Thyroid gland (tissue), 4 donors: ENCODE results near the gene KCNH6. TPM values are rescaled to one million over a fixed set of nuclear protein-coding genes. Genes with fewer than 3 reads are reported as not detected.

Experiments
- DNase-seq, 2 donors: peaks; one replicate each; pipeline ENCODE4 v3.0.0-alpha.2; 2019
- H3K27ac ChIP-seq, 3 donors: fragments of 200-600 bp; sonication (generic); 1 replicate in 2 of 3; 2 replicates in 1 of 3; pipeline ENCODE4 v1.5.1; 2016 to 2019; ENCODE audit warnings: mild to moderate bottlenecking in 1 of 3, moderate library complexity in 1 of 3
- H3K27me3 ChIP-seq: fragments of 200-600 bp; sonication (generic); one replicate; pipeline ENCODE4 v1.5.1; 2019
- H3K36me3 ChIP-seq, 2 donors: fragments of 200-600 bp; sonication (generic); one replicate each; pipeline ENCODE4 v1.5.1; 2016 to 2019
- H3K4me1 ChIP-seq, 2 donors: fragments of 200-600 bp; sonication (generic); one replicate each; pipeline ENCODE4 v1.5.1; 2017 to 2019
- H3K4me3 ChIP-seq, 3 donors: fragments of 200-600 bp; sonication (generic); replicated peaks in 1 of 3; 1 replicate in 2 of 3; 2 replicates in 1 of 3; pipeline ENCODE4 v1.5.1; 2016; ENCODE audit warnings: mild to moderate bottlenecking in 1 of 3
- H3K9me3 ChIP-seq: fragments of 200-600 bp; sonication (generic); one replicate; pipeline ENCODE4 v1.5.1; 2017
- POLR2A ChIP-seq, 2 donors: fragments of 450-650 bp; IDR thresholded peaks; one replicate each; pipeline ENCODE4 v1.6.1; 2017; ENCODE audit warnings: antibody characterized with exemption in 2 of 2, mild to moderate bottlenecking in 2 of 2, moderate library complexity in 1 of 2
- WGBS, 2 donors: methylation state at CpG; one replicate each; pipeline ENCODE4 v1.1.5; 2017; 5-methylcytosine and 5-hydroxymethylcytosine counted together
- intact Hi-C: fragments of 100-400 bp; cut with DNase I; formaldehyde crosslinking; loops from one replicate; pipeline ENCODE4 v1.15.1; 2023
- total RNA-seq, 4 donors: library from RNA; depleted of rRNA; stranded (reverse); fragments of >200 nt; gene quantifications; one replicate each; pipeline ENCODE4 v1.2.3, GENCODE V29; 2016
- TF ChIP-seq, protein P1 (sequence below), 6 experiments: fragments of 200-600 bp in 3 of 6; fragments of 450-650 bp in 3 of 6; sonication (generic) in 3 of 6; IDR thresholded peaks; one replicate each; pipeline ENCODE4 v1.5.1; 2016 to 2019; ENCODE audit warnings: antibody characterized with exemption in 6 of 6, mild to moderate bottlenecking in 2 of 6, inconsistent platforms in 1 of 6, moderate library complexity in 1 of 6

The KCNH6 gene
- total RNA-seq, 4 donors from 2014 or later: 0.67 TPM; not detected in 3

DNA sequence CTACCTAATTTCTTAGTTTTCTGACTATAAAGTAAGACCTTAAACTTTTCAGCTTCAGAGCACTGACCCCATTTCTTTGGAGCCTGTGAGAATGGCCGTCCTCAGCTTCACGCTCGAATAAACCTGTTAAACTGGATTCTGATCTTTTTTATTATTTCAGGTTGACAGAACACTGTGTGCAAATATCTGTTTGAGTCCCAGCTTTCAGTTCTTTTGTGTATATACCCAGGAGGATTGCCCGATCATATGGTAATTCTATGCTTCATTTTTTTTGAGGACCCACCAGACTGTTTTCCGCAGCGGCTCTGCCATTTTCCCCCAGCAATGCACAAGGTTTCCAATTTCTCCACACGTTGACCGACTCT is 19.8 kb upstream of the KCNH6 start:
- Histone ChIP-seq H3K36me3 (no peaks in the 10 kb centered on the region), H3K4me3 (no peak overlapping the region), H3K4me1 (peaks cover 0 to 3% of the 10 kb centered on the region in 2 donors), H3K27me3 (no peaks in the 10 kb centered on the region), H3K27ac (no peak overlapping the region), H3K9me3 (no peaks in the 10 kb centered on the region)
- no peak for DNase-seq
- TF ChIP-seq POLR2A (IDR thresholded peaks at IDR 0.05): no peak
- TF ChIP-seq, protein P1, sequence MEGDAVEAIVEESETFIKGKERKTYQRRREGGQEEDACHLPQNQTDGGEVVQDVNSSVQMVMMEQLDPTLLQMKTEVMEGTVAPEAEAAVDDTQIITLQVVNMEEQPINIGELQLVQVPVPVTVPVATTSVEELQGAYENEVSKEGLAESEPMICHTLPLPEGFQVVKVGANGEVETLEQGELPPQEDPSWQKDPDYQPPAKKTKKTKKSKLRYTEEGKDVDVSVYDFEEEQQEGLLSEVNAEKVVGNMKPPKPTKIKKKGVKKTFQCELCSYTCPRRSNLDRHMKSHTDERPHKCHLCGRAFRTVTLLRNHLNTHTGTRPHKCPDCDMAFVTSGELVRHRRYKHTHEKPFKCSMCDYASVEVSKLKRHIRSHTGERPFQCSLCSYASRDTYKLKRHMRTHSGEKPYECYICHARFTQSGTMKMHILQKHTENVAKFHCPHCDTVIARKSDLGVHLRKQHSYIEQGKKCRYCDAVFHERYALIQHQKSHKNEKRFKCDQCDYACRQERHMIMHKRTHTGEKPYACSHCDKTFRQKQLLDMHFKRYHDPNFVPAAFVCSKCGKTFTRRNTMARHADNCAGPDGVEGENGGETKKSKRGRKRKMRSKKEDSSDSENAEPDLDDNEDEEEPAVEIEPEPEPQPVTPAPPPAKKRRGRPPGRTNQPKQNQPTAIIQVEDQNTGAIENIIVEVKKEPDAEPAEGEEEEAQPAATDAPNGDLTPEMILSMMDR (IDR thresholded peaks at IDR 0.05): no peak
- WGBS, 2 donors: 52 to 57% methylated on average over 8 of the region's 8 CpGs
- intact Hi-C loops: no loop called here

DNA sequence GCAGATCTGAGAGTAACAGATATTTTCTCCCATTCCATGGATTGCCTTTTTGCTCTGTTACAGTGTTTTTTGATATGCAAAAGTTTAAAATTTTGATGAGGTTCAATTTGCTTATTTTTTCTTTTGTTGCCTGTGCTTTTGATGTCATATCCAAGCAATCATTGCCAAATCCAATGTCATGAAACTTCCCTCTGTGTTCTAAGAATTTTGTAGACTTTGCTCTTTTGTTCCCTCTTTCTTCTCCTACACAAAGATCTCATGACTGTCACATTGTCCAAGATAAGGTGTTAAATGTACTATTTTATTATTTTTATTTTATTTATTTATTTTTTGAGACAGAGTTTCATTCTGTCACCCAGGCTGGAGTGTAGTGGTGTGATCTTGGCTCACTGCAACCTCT is 18.9 kb upstream of the KCNH6 start:
- Histone ChIP-seq H3K4me1 (peaks cover 0 to 3% of the 10 kb centered on the region in 2 donors), H3K4me3 (no peak overlapping the region), H3K27ac (no peak overlapping the region), H3K27me3 (no peaks in the 10 kb centered on the region), H3K9me3 (no peaks in the 10 kb centered on the region), H3K36me3 (no peaks in the 10 kb centered on the region)
- intact Hi-C loops: no loop called here
- no peak for DNase-seq
- TF ChIP-seq POLR2A (IDR thresholded peaks at IDR 0.05): no peak
- TF ChIP-seq, protein P1 (IDR thresholded peaks at IDR 0.05): no peak

DNA sequence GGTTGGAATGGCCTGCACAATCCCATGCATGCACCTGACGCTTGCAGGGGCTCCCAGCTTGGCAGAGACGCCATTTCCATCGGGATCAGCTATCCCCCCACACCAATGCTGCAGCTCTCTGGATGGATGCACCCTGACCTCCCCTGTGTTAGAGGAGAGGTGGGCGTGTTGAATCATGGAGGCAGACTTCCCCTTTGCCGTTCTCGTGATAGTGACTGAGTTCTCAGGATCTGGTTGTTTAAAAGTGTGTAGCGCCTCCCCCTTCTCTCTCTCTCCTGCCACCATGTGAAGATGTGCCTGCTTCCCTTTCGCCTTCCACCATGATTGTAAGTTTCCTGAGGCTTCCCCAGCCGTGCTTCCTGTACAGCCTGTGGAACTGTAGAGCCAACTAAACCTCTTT is 17.8 kb upstream of the KCNH6 start:
- intact Hi-C loops: no loop called here
- H3K27ac ChIP-seq: no peak overlapping the region
- no peaks in the 10 kb centered on the region for H3K36me3 ChIP-seq
- no peaks in the 10 kb centered on the region for H3K9me3 ChIP-seq
- H3K4me1 ChIP-seq: peaks cover 0 to 3% of the 10 kb centered on the region in 2 donors
- 90 to 94% methylated on average over 9 of the region's 9 CpGs for WGBS, 2 donors
- no peak for TF ChIP-seq POLR2A (IDR thresholded peaks at IDR 0.05)
- TF ChIP-seq, protein P1 (IDR thresholded peaks at IDR 0.05): no peak
- no peaks in the 10 kb centered on the region for H3K27me3 ChIP-seq
- no peak for DNase-seq
- H3K4me3 ChIP-seq: no peak overlapping the region

DNA sequence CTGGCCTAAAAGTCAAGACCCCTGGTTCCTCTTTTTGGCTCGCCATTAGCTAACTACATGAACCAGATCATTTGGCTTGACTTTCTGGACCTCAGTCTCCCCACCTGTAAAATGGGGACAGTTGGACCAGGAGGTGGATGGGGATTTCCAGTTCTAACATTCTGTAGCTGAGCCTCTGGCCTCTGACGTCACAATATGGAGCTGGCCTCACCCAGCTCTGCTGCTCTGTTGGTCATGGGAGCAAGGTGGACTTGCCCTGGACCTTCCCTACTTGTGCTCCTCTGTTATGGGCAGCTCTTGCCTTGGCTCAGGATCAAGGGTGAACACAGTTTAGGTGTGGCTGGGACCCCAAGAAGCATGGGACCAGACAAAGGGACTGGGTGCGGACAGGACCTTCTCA is 16.5 kb upstream of the KCNH6 start:
- no peaks in the 10 kb centered on the region for H3K9me3 ChIP-seq
- no peak for TF ChIP-seq POLR2A (IDR thresholded peaks at IDR 0.05)
- TF ChIP-seq, protein P1 (IDR thresholded peaks at IDR 0.05): no peak
- no peak overlapping the region for H3K4me3 ChIP-seq
- peaks cover 0 to 3% of the 10 kb centered on the region in 2 donors for H3K4me1 ChIP-seq
- intact Hi-C loops: no loop called here
- no peak for DNase-seq
- WGBS, 2 donors: 100% methylated on average over 2 to 3 of the region's 3 CpGs
- no peaks in the 10 kb centered on the region for H3K27me3 ChIP-seq
- H3K27ac ChIP-seq: no peak overlapping the region
- H3K36me3 ChIP-seq: no peaks in the 10 kb centered on the region

DNA sequence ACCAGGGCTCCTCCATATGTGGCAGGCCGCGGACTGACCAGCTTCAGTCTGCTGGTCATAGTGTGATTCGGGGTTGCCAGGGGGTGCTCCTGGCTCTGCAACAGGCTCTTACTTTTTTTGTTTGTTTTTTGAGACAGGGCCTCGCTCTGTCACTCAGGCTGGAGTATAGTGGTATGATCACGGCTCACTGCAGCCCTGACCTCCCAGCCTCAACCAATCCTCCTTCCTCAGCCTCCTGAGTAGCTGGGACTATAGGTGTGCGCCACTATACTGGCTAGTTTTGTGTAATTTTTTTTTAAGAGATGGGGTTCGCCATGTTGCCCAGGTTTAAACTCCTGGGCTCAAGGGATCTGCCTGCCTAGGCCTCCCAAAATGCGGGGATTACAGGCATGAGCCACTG is 11.8 kb upstream of the KCNH6 start:
- intact Hi-C loops: no loop called here
- no peaks in the 10 kb centered on the region for H3K4me1 ChIP-seq
- TF ChIP-seq, protein P1 (IDR thresholded peaks at IDR 0.05): no peak
- no peak for TF ChIP-seq POLR2A (IDR thresholded peaks at IDR 0.05)
- no peak overlapping the region for H3K27ac ChIP-seq
- H3K4me3 ChIP-seq: no peak overlapping the region
- no peaks in the 10 kb centered on the region for H3K27me3 ChIP-seq
- no peak for DNase-seq
- 90 to 94% methylated on average over 8 of the region's 8 CpGs for WGBS, 2 donors
- H3K9me3 ChIP-seq: no peaks in the 10 kb centered on the region
- H3K36me3 ChIP-seq: no peaks in the 10 kb centered on the region
